ENCODE measurements around the gene TNFRSF13B.
"Not testable (repeated sequence)": the region's sequence is repeated elsewhere in the genome, so short reads cannot be mapped to it uniquely, and the experiment has no call there.

Gene TNFRSF13B

GRCh38 chr17:16986391-16986790, 14.5 kb upstream of the TNFRSF13B start:
- DNase-seq: no peak

GRCh38 chr17:16981928-16982327, 10.0 kb upstream of the TNFRSF13B start:
- DNase-seq: no peak

- DNase-seq: no peak
These were observed 9.2 kb upstream of the TNFRSF13B start for GRCh38 chr17:16980813-16981731.

- no peak for DNase-seq
These were observed 8.1 kb upstream of the TNFRSF13B start for GRCh38 chr17:16980061-16980460.

- not testable (repeated sequence) for DNase-seq
These were observed 7.4 kb upstream of the TNFRSF13B start for GRCh38 chr17:16979237-16979823.

- DNase-seq: no peak
These were observed 6.0 kb upstream of the TNFRSF13B start for GRCh38 chr17:16977932-16978331.

- DNase-seq: no peak
These were observed 5.0 kb upstream of the TNFRSF13B start for GRCh38 chr17:16976725-16977550.

GRCh38 chr17:16975744-16976625, 4.1 kb upstream of the TNFRSF13B start:
- no peak for DNase-seq

- no peak for DNase-seq
These were observed 3.3 kb upstream of the TNFRSF13B start for GRCh38 chr17:16975277-16975651.

GRCh38 chr17:16974569-16975276, 2.8 kb upstream of the TNFRSF13B start:
- DNase-seq: no peak

- no peak for DNase-seq
These were observed 2.0 kb upstream of the TNFRSF13B start for GRCh38 chr17:16973760-16974540.

- DNase-seq: not testable (repeated sequence)
These were observed 1.1 kb upstream of the TNFRSF13B start for GRCh38 chr17:16973043-16973442.

GRCh38 chr17:16972346-16972745, 428 bp upstream of the TNFRSF13B start:
- no peak for DNase-seq

GRCh38 chr17:16969931-16970906, 1.7 kb downstream of the TNFRSF13B start:
- no peak for DNase-seq

- DNase-seq: no peak
These were observed 3.1 kb downstream of the TNFRSF13B start for GRCh38 chr17:16968786-16969185.

GRCh38 chr17:16962804-16963203, 9.1 kb downstream of the TNFRSF13B start:
- DNase-seq: no peak

- DNase-seq: no peak
These were observed 10.1 kb downstream of the TNFRSF13B start for GRCh38 chr17:16961792-16962191.

GRCh38 chr17:16961022-16961421, 10.9 kb downstream of the TNFRSF13B start:
- DNase-seq: not testable (repeated sequence)

GRCh38 chr17:16955011-16955410, 16.9 kb downstream of the TNFRSF13B start:
- DNase-seq: not testable (repeated sequence)

- no peak for DNase-seq
These were observed 17.4 kb downstream of the TNFRSF13B start for GRCh38 chr17:16954521-16954920.

All from right forelimb (tissue), 1 donor.